ENCODE measurements around the gene ZNF580.

Gene ZNF580

GRCh38 chr19:55667006-55667381 lies 26.2 kb downstream of the ZNF580 start:
- DNase-seq, result no peak

GRCh38 chr19:55667511-55667910 lies 26.7 kb downstream of the ZNF580 start:
- DNase-seq, result no peak

- DNase-seq, result no peak
Measured at GRCh38 chr19:55667958-55668357, 27.2 kb downstream of the ZNF580 start.

GRCh38 chr19:55668603-55669348 lies 28.0 kb downstream of the ZNF580 start:
- no peak for DNase-seq

GRCh38 chr19:55669418-55670279 lies 28.8 kb downstream of the ZNF580 start:
- DNase-seq, result no peak

- DNase-seq, result no peak
Measured at GRCh38 chr19:55670280-55671053, 29.7 kb downstream of the ZNF580 start.

- no peak for DNase-seq
Measured at GRCh38 chr19:55671054-55671378, 30.2 kb downstream of the ZNF580 start.

GRCh38 chr19:55672418-55672817 lies 31.6 kb downstream of the ZNF580 start:
- no peak for DNase-seq

GRCh38 chr19:55673465-55673864 lies 32.7 kb downstream of the ZNF580 start:
- no peak for DNase-seq

GRCh38 chr19:55673889-55674288 lies 33.1 kb downstream of the ZNF580 start:
- no peak for DNase-seq

GRCh38 chr19:55674459-55674840 lies 33.6 kb downstream of the ZNF580 start:
- no peak for DNase-seq

GRCh38 chr19:55674841-55675660 lies 34.2 kb downstream of the ZNF580 start, which contains the start of gene EPN1:
EPN1 (plus strand) TSS chr19:55675226; CDS start chr19:55678628, 3,402 bp downstream.
- peak; percentile 93 for DNase-seq

GRCh38 chr19:55675661-55676354 lies 35.0 kb downstream of the ZNF580 start:
- DNase-seq, result no peak

GRCh38 chr19:55676383-55676782 lies 35.6 kb downstream of the ZNF580 start:
- DNase-seq, result no peak

- no peak for DNase-seq
Measured at GRCh38 chr19:55676889-55677505, 36.2 kb downstream of the ZNF580 start.

GRCh38 chr19:55677572-55678028 lies 36.8 kb downstream of the ZNF580 start:
- DNase-seq, result no peak

- DNase-seq, result no peak
Measured at GRCh38 chr19:55678121-55678671, 37.4 kb downstream of the ZNF580 start.

- no peak for DNase-seq
Measured at GRCh38 chr19:55679343-55680257, 38.8 kb downstream of the ZNF580 start.

- no peak for DNase-seq
Measured at GRCh38 chr19:55680339-55681130, 39.7 kb downstream of the ZNF580 start.
